WTC11 (cell line): ENCODE measurements around the gene ALKBH6. TPM values are rescaled to one million over a fixed set of nuclear protein-coding genes. Genes with fewer than 3 reads are reported as not detected.

ENCODE experiments used
- ATAC-seq: fragments of 200-7000 bp; cut with Tn5 transposase; 2 replicates; pipeline ENCODE4 v1.10.0; 2021; ENCODE audit warnings: mild to moderate bottlenecking, moderate library complexity
- CTCF ChIA-PET: fragments of 300-600 bp; sonication (Branson Sonifier 250); formaldehyde crosslinking; loops from one replicate; lab custom pipeline; 2021; ENCODE audit warnings: antibody characterized with exemption; lab: Charles Lee
- POLR2A ChIA-PET: fragments of 350-600 bp; sonication (Branson Sonifier 250); formaldehyde crosslinking; loops from one replicate; lab custom pipeline; 2021; ENCODE audit warnings: antibody characterized with exemption; lab: Charles Lee
- DNase-seq: peaks from one replicate; pipeline ENCODE4 v3.0.0; 2021; ENCODE audit warnings: low spot score
- H3K27ac Mint-ChIP-seq: 2 replicates; pipeline ENCODE4 v1.8.0; 2021; ENCODE audit warnings: mixed read lengths
- H3K27me3 Mint-ChIP-seq: 2 replicates; pipeline ENCODE4 v1.8.0; 2021; ENCODE audit warnings: low read depth, mild to moderate bottlenecking, moderate library complexity, mixed read lengths
- H3K36me3 Mint-ChIP-seq: 2 replicates; pipeline ENCODE4 v1.8.0; 2021; ENCODE audit warnings: mixed read lengths
- H3K4me1 Mint-ChIP-seq: 2 replicates; pipeline ENCODE4 v1.8.0; 2022; ENCODE audit warnings: mixed read lengths
- H3K4me3 Mint-ChIP-seq: 2 replicates; pipeline ENCODE4 v1.8.0; 2021; ENCODE audit warnings: mild to moderate bottlenecking, moderate library complexity, mixed read lengths
- H3K9me3 Mint-ChIP-seq: 2 replicates; pipeline ENCODE4 v1.8.0; 2021; ENCODE audit warnings: mixed read lengths
- ARID4B ChIP-seq: sonication (generic); formaldehyde crosslinking; IDR thresholded peaks from 2 replicates; pipeline ENCODE4 v1.8.0; 2023; ENCODE audit warnings: missing genetic modification reagents, mild to moderate bottlenecking, borderline replicate concordance
- ATF1 ChIP-seq: sonication (generic); formaldehyde crosslinking; IDR thresholded peaks from 2 replicates; pipeline ENCODE4 v1.8.1; 2023; ENCODE audit warnings: mild to moderate bottlenecking, moderate library complexity, missing genetic modification reagents
- ATF3 ChIP-seq: sonication (generic); formaldehyde crosslinking; conservative IDR thresholded peaks from 2 replicates; pipeline ENCODE4 v1.8.1; 2022; ENCODE audit warnings: mild to moderate bottlenecking, missing genetic modification reagents
- CREB1 ChIP-seq: sonication (generic); formaldehyde crosslinking; IDR thresholded peaks from 2 replicates; pipeline ENCODE4 v1.8.0; 2023; ENCODE audit warnings: mild to moderate bottlenecking, missing genetic modification reagents
- ELF4 ChIP-seq: sonication (generic); formaldehyde crosslinking; IDR thresholded peaks from 2 replicates; pipeline ENCODE4 v1.8.1; 2022; ENCODE audit warnings: low read depth, mild to moderate bottlenecking, moderate library complexity, missing genetic modification reagents
- ERG ChIP-seq: fragments of 250-450 bp; sonication (Bioruptor Pico); IDR thresholded peaks from 2 replicates; pipeline ENCODE4 v1.8.0; 2021; ENCODE audit warnings: mild to moderate bottlenecking
- FOXP4 ChIP-seq: sonication (generic); formaldehyde crosslinking; IDR thresholded peaks from 2 replicates; pipeline ENCODE4 v1.8.0; 2022; ENCODE audit warnings: mild to moderate bottlenecking, missing genetic modification reagents
- GRHL2 ChIP-seq: fragments of 250-450 bp; sonication (Bioruptor Pico); IDR thresholded peaks from 2 replicates; pipeline ENCODE4 v1.8.0; 2022; ENCODE audit warnings: mild to moderate bottlenecking, moderate library complexity; ENCODE audit not compliant: insufficient replicate concordance, severe bottlenecking
- IRF1 ChIP-seq: sonication (generic); formaldehyde crosslinking; IDR thresholded peaks from 2 replicates; pipeline ENCODE4 v1.8.0; 2023; ENCODE audit warnings: missing genetic modification reagents
- MYBL2 ChIP-seq: sonication (generic); formaldehyde crosslinking; IDR thresholded peaks from 2 replicates; pipeline ENCODE4 v1.8.1; 2023; ENCODE audit warnings: mild to moderate bottlenecking, moderate library complexity, missing genetic modification reagents
- NR3C1 ChIP-seq: sonication (generic); formaldehyde crosslinking; conservative IDR thresholded peaks from 2 replicates; pipeline ENCODE4 v1.8.1; 2023; ENCODE audit warnings: low read depth, mild to moderate bottlenecking, missing genetic modification reagents
- RELA ChIP-seq: sonication (generic); formaldehyde crosslinking; IDR thresholded peaks from 2 replicates; pipeline ENCODE4 v1.8.1; 2022; ENCODE audit warnings: missing genetic modification reagents, mild to moderate bottlenecking, borderline replicate concordance
- TEAD4 ChIP-seq: sonication (generic); formaldehyde crosslinking; IDR thresholded peaks from 2 replicates; pipeline ENCODE4 v1.8.0; 2022; ENCODE audit warnings: mild to moderate bottlenecking, missing genetic modification reagents
- USF1 ChIP-seq: sonication (generic); formaldehyde crosslinking; IDR thresholded peaks from 2 replicates; pipeline ENCODE4 v1.8.0; 2022; ENCODE audit warnings: mild to moderate bottlenecking, missing genetic modification reagents
- USF2 ChIP-seq: sonication (generic); formaldehyde crosslinking; IDR thresholded peaks from 2 replicates; pipeline ENCODE4 v1.8.1; 2023; ENCODE audit warnings: mild to moderate bottlenecking, missing genetic modification reagents, moderate library complexity
- ZMAT4 ChIP-seq: fragments of 250-450 bp; sonication (Bioruptor Pico); IDR thresholded peaks from 2 replicates; pipeline ENCODE4 v1.9.0; 2021; ENCODE audit warnings: mild to moderate bottlenecking
- ZNF263 ChIP-seq: sonication (generic); formaldehyde crosslinking; IDR thresholded peaks from 2 replicates; pipeline ENCODE4 v1.8.1; 2022; ENCODE audit warnings: low read depth, mild to moderate bottlenecking, moderate library complexity, missing genetic modification reagents
- ZNF416 ChIP-seq: fragments of 250-450 bp; sonication (Bioruptor Pico); IDR thresholded peaks from 2 replicates; pipeline ENCODE4 v1.9.0; 2021; ENCODE audit warnings: mild to moderate bottlenecking, inconsistent platforms
- total RNA-seq: library from RNA; stranded (reverse); gene quantifications from 3 replicates; pipeline ENCODE4 v1.2.3, GENCODE V29; 2021

ALKBH6 gene
- total RNA-seq, 1 experiment from 2014 or later = 28.1 TPM

- Mint-ChIP-seq H3K36me3 (peaks cover 25% of the 10 kb centered on the region), H3K27ac (no peak overlapping the region; the same call in 1 of the 2 replicates), H3K4me3 (no peak overlapping the region), H3K4me1 (peaks cover 13% of the 10 kb centered on the region), H3K9me3 (no peaks in the 10 kb centered on the region), H3K27me3 (no peaks in the 10 kb centered on the region)
- no peak for DNase-seq
- no peak for ATAC-seq
- ChIA-PET CTCF (interaction anchor here (0.9 to 1.4 kb wide), 3 partner anchors 29 to 69 kb away, joined by 3 read pairs; partner anchors contain the start of gene ALKBH6), POLR2A (no interaction called here)
- no peak for TF ChIP-seq GRHL2
- TF ChIP-seq CREB1 = no peak
- TF ChIP-seq ERG = no peak
Measured at GRCh38 chr19:36058481-36059179, 44.6 kb upstream of the ALKBH6 start.

- ChIA-PET CTCF (interaction anchor here (0.6 to 1.6 kb wide), 12 partner anchors 18 to 461 kb away, joined by 3 to 11 read pairs (median 4); partner anchors contain the start of genes ALKBH6, HSPB6, LIN37 and PSENEN), POLR2A (interaction anchor here (0.5 to 1.7 kb wide), 5 partner anchors 13 to 60 kb away, joined by 4 to 18 read pairs (median 4); partner anchors contain the start of genes POLR2I, SYNE4 and TBCB)
- peak; percentile 72 for ATAC-seq
- H3K4me1 Mint-ChIP-seq = peaks cover 30% of the 10 kb centered on the region
- H3K4me3 Mint-ChIP-seq = peak within 1 kb of the TSS; percentile 91
- H3K27me3 Mint-ChIP-seq = no peaks in the 10 kb centered on the region
- H3K36me3 Mint-ChIP-seq = peaks cover 13% of the 10 kb centered on the region
- DNase-seq = peak; percentile 97
- H3K27ac Mint-ChIP-seq = peak within 1 kb of the TSS; percentile 98
- H3K9me3 Mint-ChIP-seq = no peaks in the 10 kb centered on the region
- TF ChIP-seq USF2 (CRISPR knock-in tag) (no peak), USF1 (CRISPR knock-in tag) (no peak), ZMAT4 (CRISPR knock-in tag) (no peak), ELF4 (CRISPR knock-in tag) (no peak), ATF1 (CRISPR knock-in tag) (no peak), ZNF263 (CRISPR knock-in tag) (no peak), TEAD4 (no peak), RELA (CRISPR knock-in tag) (no peak), FOXP4 (CRISPR knock-in tag) (peak; percentile 46; the same call in 1 of the 2 replicates), NR3C1 (no peak), GRHL2 (no peak), MYBL2 (CRISPR knock-in tag) (peak; percentile 93), IRF1 (CRISPR knock-in tag) (no peak), ATF3 (no peak), ARID4B (CRISPR knock-in tag) (no peak), ZNF416 (CRISPR knock-in tag) (no peak), ERG (no peak)
Measured at GRCh38 chr19:36054733-36055686, 41.0 kb upstream of the ALKBH6 start, which contains the start of gene WDR62. TSS of gene WDR62 (plus strand) at chr19:36054897. CDS start at chr19:36054972, 75 bp downstream.
